ENCODE data around the gene GPRIN1.
"Not testable (repeated sequence)": the region's sequence is repeated elsewhere in the genome, so short reads cannot be mapped to it uniquely, and the experiment has no call there.

GPRIN1 gene

GRCh38 chr5:176564002-176564401 lies 46.0 kb downstream of the GPRIN1 start:
- DNase-seq, result no peak

GRCh38 chr5:176562189-176562588 lies 47.8 kb downstream of the GPRIN1 start:
- no peak for DNase-seq

DNA sequence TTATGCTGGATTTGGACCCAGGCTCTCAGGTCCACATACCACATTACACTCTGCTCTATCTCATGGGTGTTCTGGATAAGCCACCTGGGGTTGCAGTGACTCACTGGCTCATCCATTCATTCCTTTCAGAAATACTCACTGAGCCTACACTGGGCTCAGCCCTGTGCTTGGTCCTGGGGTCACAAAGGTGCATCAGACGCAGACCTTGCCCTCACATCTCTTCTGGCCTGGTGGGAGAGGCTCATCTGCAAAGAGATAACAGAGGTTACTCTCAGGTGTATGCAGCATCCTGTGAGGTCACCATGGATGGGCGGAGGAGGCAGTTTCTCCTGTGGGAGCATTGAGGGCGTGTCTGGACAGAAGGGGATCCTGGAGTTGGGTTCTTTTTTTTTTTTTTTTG lies 48.7 kb downstream of the GPRIN1 start:
- DNase-seq, result no peak

- DNase-seq, result peak; percentile 66
These were observed 49.6 kb downstream of the GPRIN1 start for GRCh38 chr5:176560364-176560763.

GRCh38 chr5:176559683-176560082 lies 50.3 kb downstream of the GPRIN1 start:
- DNase-seq, result no peak

DNA sequence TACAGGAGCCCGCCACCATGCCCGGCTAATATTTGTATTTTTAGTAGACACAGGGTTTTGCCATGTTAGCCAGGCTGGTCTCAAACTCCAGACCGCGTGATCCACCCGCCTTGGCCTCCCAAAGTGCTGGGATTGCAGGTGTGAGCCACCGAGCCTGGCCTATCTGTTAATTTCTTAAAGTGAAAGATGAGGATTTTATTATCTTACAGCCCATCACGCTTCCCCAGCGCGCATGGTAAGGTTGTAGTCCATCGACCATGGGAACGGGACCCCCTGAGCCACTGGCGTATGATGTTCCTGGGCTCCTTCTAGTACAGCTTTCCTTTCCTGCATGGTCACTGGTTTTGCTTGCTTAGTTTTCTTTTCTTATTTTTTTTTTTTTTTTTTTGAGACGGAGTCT lies 52.1 kb downstream of the GPRIN1 start:
- DNase-seq, result no peak

DNA sequence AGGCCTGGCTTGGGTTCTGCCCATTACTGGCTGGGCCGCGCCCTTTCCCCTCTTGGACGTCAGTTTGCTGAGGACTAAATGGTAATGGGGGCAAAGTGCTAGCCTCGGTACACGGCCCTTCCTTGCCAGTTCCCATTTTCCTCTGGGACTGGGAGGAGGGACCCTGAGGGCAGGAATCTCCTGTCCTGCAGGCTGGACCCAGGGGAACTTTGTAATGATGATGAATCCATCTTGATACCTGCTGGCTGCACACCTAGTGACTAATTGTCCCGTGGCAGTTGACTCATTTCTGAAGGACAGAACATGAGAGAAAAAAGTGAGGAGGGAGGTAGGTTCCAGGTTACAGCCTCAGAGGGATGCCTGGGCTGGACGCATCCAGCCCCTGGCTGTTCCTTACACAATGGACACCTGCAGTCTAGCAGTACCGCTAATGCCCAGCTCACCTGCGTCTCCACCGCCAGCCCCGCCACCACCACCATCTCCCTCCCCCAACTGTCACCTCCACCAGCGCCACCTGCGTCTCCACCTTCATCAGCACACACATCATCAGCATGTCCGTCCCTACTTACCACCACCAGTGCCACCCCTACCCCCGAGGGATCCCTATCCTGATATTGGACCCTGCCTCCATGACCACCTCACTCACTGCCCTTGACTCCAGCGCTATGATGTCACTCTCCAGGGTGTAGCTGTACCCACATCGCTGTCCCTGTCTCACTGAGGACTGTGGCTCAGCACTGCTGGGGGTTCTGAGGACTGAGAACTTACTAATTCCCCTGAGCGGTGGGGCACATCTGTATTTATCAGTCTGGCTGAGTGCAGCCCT lies 56.5 kb downstream of the GPRIN1 start:
- DNase-seq, result no peak

DNA sequence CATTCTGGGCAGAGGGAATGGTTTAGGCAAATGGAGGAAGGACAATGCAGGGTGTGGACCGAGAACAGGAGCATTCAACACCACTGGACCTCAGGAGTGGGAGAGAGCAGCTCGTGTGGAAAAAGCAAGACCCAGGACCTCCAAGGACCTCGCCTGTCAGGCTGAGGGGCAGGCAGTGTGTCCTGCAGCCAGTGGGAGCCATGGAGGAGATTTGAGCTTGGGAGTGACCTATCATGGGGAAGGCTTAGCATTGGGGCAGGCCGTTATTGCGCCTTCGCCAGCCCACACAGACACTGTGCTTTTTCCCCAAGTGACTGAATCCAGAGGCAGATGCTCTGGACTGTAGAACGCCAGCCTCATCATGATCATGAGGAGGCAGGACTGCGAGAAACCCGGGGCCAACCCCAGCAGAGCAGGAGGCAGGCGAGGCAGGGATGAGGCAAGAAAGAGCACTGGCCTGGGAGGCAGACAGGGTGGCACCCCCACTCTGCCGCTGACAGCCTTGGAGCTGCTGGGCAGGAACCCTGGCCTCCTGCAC lies 57.6 kb downstream of the GPRIN1 start:
- DNase-seq, result no peak

DNA sequence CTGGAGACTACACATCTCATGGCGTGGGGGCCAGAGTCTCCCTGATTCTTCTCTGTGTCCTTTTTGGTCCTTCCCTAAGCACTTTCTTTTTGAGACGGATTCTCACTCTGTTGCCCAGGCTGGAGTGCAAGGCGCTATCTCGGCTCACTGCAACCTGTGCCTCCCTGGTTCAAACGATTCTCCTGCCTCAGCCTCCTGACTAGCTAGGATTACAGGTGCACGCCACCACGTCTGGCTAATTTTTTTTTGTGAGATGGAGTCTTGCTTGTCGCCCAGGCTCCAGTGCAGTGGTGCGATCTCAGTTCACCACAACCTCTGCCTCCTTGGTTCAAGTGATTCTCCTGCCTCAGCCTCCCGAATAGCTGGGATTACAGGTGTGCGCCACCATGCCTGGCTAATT lies 59.0 kb downstream of the GPRIN1 start:
- DNase-seq, result not testable (repeated sequence)

GRCh38 chr5:176550275-176550831 lies 59.6 kb downstream of the GPRIN1 start:
- DNase-seq, result no peak

DNA sequence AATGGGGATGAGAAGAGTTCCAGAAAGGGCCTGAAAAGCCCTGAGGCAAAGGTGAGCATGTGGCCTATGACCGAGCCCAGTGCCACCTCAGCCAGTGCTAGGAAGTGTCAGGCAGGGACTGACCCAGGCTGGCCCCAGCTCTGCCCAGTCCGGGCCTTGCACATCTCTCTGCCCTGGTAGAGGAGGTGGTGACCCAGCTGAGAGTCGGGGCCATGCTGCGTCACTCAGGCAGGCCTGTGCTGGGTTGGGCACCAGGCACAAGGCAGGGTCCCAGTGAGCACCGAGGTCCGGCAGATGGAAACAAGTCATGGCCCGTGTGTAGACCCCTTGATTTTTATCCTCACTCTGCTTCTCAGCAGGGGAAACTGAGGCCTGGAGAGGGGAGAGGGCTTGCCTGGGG lies 60.1 kb downstream of the GPRIN1 start:
- no peak for DNase-seq

DNA sequence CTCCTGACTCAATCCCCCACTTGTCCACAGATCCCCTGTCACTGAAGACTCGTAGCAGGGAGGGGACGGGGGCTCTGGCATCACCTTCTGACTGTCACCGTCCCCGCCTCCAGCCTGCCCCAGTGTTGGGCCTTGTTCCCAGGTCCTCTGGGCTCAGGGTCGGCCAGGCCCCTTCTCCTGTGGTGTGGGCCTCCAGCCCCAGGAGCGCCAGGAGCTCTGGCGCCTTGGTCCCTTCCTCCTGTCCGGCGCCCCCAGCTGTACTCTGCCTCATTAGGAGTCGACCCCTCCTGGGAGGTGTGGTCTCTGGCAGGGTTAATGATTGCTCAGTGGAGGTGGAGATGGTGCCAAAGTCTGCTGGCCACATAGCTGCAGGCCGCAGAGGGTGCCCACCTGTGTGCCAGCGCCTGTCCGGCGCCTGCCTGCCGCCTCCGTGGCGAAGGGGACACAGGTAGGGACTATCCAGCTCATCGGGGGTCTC lies 61.0 kb downstream of the GPRIN1 start, which contains the start of gene CDHR2:
TSS of gene CDHR2 (plus strand) at position 376 of the 478 bp plus-strand sequence. CDS start 16,011 bp downstream, outside the sequence.
- no peak for DNase-seq

DNA sequence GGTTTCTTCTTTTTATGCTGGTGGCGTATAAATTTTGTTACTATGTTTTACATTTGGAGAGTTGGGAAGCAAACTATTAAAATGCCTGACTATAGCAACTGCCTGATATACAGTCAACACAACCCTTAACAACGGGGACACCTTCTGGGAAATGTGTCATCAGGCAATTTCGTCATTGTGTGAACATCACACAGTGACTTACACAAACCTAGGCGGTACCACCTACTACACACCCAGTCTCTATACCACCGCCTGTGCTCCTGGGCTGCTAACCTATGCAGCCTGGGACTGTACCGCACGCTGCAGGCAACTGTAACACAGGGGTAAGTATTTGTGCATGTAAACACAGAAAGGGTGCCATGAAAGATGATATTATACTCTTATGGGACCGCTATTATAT lies 62.2 kb downstream of the GPRIN1 start:
- no peak for DNase-seq
